ENCODE data around the gene DOC2A. TPM values are rescaled to one million over a fixed set of nuclear protein-coding genes. Genes with fewer than 3 reads are reported as not detected.
"Not testable (repeated sequence)": the region's sequence is repeated elsewhere in the genome, so short reads cannot be mapped to it uniquely, and the experiment has no call there.

The DOC2A gene
- total and polyA plus RNA-seq, 8 donors = 0.77 to 5.1 (median 2.9) TPM

GRCh38 chr16:29962344-29962994, 48.4 kb downstream of the DOC2A start:
- intact Hi-C loops (cut with DNase I) = no loop called here
- peak in 2 of 4 donors; percentile 49 to 76 for DNase-seq

GRCh38 chr16:29961479-29962343, 49.1 kb downstream of the DOC2A start, which contains the start of gene TMEM219:
TMEM219 (plus strand) TSS chr16:29962079; CDS start chr16:29963144, 1,065 bp downstream.
- intact Hi-C loops (cut with DNase I) = no loop called here

More at GRCh38 chr16:29962344-29962994, 48.4 kb downstream of the DOC2A start:
- peak; percentile 69 for ATAC-seq
- H3K27ac ChIP-seq = peak overlapping the region; percentile 92 to 93
- H3K4me3 ChIP-seq = peak overlapping the region; percentile 77 to 78
- no peaks in the 10 kb centered on the region for H3K9me3 ChIP-seq
- peaks cover 0 to 14% of the 10 kb centered on the region in 2 donors for H3K36me3 ChIP-seq
- H3K4me1 ChIP-seq = peaks cover 9 to 34% of the 10 kb centered on the region in 2 donors
- TF ChIP-seq, protein P1, sequence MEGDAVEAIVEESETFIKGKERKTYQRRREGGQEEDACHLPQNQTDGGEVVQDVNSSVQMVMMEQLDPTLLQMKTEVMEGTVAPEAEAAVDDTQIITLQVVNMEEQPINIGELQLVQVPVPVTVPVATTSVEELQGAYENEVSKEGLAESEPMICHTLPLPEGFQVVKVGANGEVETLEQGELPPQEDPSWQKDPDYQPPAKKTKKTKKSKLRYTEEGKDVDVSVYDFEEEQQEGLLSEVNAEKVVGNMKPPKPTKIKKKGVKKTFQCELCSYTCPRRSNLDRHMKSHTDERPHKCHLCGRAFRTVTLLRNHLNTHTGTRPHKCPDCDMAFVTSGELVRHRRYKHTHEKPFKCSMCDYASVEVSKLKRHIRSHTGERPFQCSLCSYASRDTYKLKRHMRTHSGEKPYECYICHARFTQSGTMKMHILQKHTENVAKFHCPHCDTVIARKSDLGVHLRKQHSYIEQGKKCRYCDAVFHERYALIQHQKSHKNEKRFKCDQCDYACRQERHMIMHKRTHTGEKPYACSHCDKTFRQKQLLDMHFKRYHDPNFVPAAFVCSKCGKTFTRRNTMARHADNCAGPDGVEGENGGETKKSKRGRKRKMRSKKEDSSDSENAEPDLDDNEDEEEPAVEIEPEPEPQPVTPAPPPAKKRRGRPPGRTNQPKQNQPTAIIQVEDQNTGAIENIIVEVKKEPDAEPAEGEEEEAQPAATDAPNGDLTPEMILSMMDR (IDR thresholded peaks at IDR 0.05) = no peak
- no peaks in the 10 kb centered on the region for H3K27me3 ChIP-seq

DNA sequence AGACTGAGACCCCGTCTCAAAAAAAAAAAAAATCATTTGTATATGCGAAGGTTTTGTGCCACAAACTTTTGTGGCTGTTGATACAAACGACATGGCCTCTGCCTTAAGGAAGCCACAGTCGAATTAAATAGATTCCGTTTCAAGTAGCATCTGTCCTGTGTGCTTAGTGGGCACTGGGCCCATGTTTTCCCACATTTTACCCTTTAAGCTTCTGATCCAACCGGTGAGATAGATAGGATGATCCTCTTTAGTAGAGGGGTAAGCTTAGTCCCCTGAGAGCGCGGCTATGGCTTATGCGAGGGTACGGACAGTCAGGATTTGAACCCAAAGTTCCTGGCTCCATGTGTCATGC, 49.7 kb downstream of the DOC2A start:
- Histone ChIP-seq H3K36me3 (peaks cover 0 to 6% of the 10 kb centered on the region in 2 donors), H3K9me3 (no peaks in the 10 kb centered on the region), H3K4me3 (peak overlapping the region; percentile 77 to 78), H3K27me3 (no peaks in the 10 kb centered on the region), H3K4me1 (peaks cover 9 to 28% of the 10 kb centered on the region in 2 donors), H3K27ac (peak overlapping the region; percentile 92 to 93)
- DNase-seq (no peak), ATAC-seq (no peak)
- TF ChIP-seq, protein P1 (IDR thresholded peaks at IDR 0.05) = no peak
- intact Hi-C loops (cut with DNase I) = no loop called here

More at GRCh38 chr16:29961479-29962343, 49.1 kb downstream of the DOC2A start, which contains the start of gene TMEM219:
- Histone ChIP-seq H3K4me1 (peaks cover 9 to 34% of the 10 kb centered on the region in 2 donors), H3K4me3 (peak within 1 kb of the TSS; percentile 77 to 78), H3K9me3 (no peaks in the 10 kb centered on the region), H3K27me3 (no peaks in the 10 kb centered on the region), H3K36me3 (peaks cover 0 to 8% of the 10 kb centered on the region in 2 donors), H3K27ac (peak within 1 kb of the TSS; percentile 92 to 93)
- DNase-seq (peak; percentile 91 to 98 (median 96)), ATAC-seq (peak; percentile 97)
- TF ChIP-seq, protein P1 (IDR thresholded peaks at IDR 0.05) = peak; percentile 51 to 72

GRCh38 chr16:29959821-29960220, 51.0 kb downstream of the DOC2A start:
- ATAC-seq; H3K9me3 ChIP-seq; H3K36me3 ChIP-seq; intact Hi-C loops (cut with DNase I); H3K27ac ChIP-seq; DNase-seq; H3K4me3 ChIP-seq; H3K27me3 ChIP-seq: not testable (repeated sequence)
- peaks cover 9 to 23% of the 10 kb centered on the region in 2 donors for H3K4me1 ChIP-seq

DNA sequence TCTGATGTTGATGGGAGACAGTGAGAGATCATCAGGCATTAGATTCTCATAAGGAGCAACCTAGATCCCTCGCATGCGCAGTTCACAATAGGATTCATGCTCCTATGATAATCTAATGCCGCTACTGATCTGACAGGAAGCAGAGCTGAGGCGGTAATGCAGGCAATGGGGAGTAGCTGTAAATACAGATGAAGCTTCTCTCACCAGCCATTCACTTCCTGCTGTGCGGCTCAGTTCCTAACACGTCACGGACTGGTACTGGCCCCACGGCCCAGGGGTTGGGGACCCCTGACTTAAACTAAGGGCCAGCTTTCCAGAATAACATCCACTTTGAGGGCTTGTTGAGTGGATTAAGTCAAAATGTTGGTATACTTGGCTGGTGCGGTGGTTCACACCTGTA, 51.5 kb downstream of the DOC2A start:
- intact Hi-C loops (cut with DNase I) = no loop called here
- Histone ChIP-seq H3K9me3 (no peaks in the 10 kb centered on the region), H3K4me1 (peaks cover 9 to 19% of the 10 kb centered on the region in 2 donors), H3K4me3 (no peak overlapping the region), H3K36me3 (peaks cover 0 to under 1% of the 10 kb centered on the region in 2 donors), H3K27ac (no peak overlapping the region), H3K27me3 (no peaks in the 10 kb centered on the region)
- ATAC-seq (no peak), DNase-seq (no peak)
- TF ChIP-seq, protein P1 (IDR thresholded peaks at IDR 0.05) = no peak

Data from left lung (tissue), 10 donors.